AG10803 (cell line): ENCODE data around the gene SHC2.

Experiments
- DNase-seq: peaks from one replicate; pipeline ENCODE4 v3.0.0; 2010; ENCODE audit warnings: low read depth
- H3K4me3 ChIP-seq: 2 replicates; pipeline ENCODE4 v1.5.1; 2011; ENCODE audit warnings: mild to moderate bottlenecking, low read length, control low read depth
- CTCF ChIP-seq: conservative IDR thresholded peaks from 2 replicates; pipeline ENCODE4 v1.5.1; 2011; ENCODE audit warnings: mild to moderate bottlenecking, low read length, control low read depth, inconsistent platforms

The SHC2 gene

GRCh38 chr19:465056-465816 lies 4.4 kb upstream of the SHC2 start:
- TF ChIP-seq CTCF, result no peak
- H3K4me3 ChIP-seq, result no peak overlapping the region
- no peak for DNase-seq

- no peak overlapping the region for H3K4me3 ChIP-seq
- no peak for TF ChIP-seq CTCF
- no peak for DNase-seq
Observed at GRCh38 chr19:464208-464545, 3.3 kb upstream of the SHC2 start.

- no peak for DNase-seq
- TF ChIP-seq CTCF, result no peak
- H3K4me3 ChIP-seq, result no peak overlapping the region
Observed at GRCh38 chr19:463483-464207, 2.8 kb upstream of the SHC2 start.

- H3K4me3 ChIP-seq, result no peak overlapping the region
- DNase-seq, result no peak
- TF ChIP-seq CTCF, result no peak
Observed at GRCh38 chr19:461721-462551, 1.1 kb upstream of the SHC2 start.

- no peak for TF ChIP-seq CTCF
- H3K4me3 ChIP-seq, result no peak overlapping the region
- peak; percentile 8 for DNase-seq
Observed at GRCh38 chr19:459724-460511, 915 bp downstream of the SHC2 start.

- no peak overlapping the region for H3K4me3 ChIP-seq
- TF ChIP-seq CTCF, result no peak
Observed at GRCh38 chr19:458091-459042, 2.5 kb downstream of the SHC2 start.

More at GRCh38 chr19:458091-459042, 2.5 kb downstream of the SHC2 start:
- DNase-seq, result no peak
